K562 treated with DMSO at 1 percent for 48 hours (cell line): Measurements from ENCODE around the gene MAF. TPM values are rescaled to one million over a fixed set of nuclear protein-coding genes. Genes with fewer than 3 reads are reported as not detected.

Source experiments
- total RNA-seq: library from RNA; unstranded; fragments of 300-600 nt; gene quantifications from 2 replicates; pipeline ENCODE4 v1.2.3, GENCODE V29; 2022; ENCODE audit warnings: low replicate concordance; ENCODE audit errors: extremely low read depth

Gene MAF
- total RNA-seq: not detected in 2 replicates

DNA sequence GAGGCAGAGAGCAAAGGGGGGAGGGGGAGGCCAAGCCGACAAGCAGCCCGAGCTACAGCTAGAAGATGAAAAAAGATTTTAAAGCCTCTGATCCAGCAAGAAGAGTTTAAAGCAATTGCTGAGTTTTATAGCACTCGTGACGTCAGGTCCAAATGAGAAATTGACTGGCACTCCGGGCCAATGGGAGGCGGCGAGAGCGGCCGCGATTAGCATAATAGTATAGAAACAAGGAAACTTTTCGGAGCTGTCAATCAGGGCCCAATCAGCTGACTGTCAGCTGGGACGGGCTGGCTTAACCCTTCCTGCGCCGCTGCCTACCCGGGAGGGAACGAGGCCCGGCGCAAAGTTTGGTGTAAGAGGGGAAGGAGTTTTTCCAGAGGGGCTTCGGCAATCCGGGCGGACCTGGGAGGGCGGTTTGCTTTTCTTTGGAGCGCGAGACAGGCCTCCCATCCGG, at the start of gene MAF:
Gene MAF, minus strand, starts transcription at position 100 of the 454 bp plus-strand sequence. CDS start 835 bp downstream, outside the sequence.

